Brain microvascular endothelial cell (primary cell): ENCODE results near the gene DOCK9.

Experiments
- DNase-seq: peaks from one replicate; pipeline ENCODE4 v3.0.0-alpha.2; 2020
- H3K27ac ChIP-seq: fragments of 250-450 bp; sonication (Bioruptor Pico); 2 replicates; pipeline ENCODE4 v1.5.1; 2020; ENCODE audit warnings: mild to moderate bottlenecking, moderate library complexity
- H3K27me3 ChIP-seq: fragments of 250-450 bp; sonication (Bioruptor Pico); replicated peaks from 2 replicates; pipeline ENCODE4 v1.5.1; 2020; ENCODE audit warnings: mild to moderate bottlenecking
- H3K36me3 ChIP-seq: fragments of 250-450 bp; sonication (Bioruptor Pico); replicated peaks from 2 replicates; pipeline ENCODE4 v1.5.1; 2020; ENCODE audit warnings: mild to moderate bottlenecking
- H3K4me3 ChIP-seq: 2 replicates; pipeline ENCODE4 v1.5.1; 2011; ENCODE audit warnings: low read depth, mild to moderate bottlenecking, control low read depth, low read length, moderate library complexity
- in situ Hi-C: cut with HindIII; loops from 2 replicates; pipeline ENCODE4 v1.10.0; 2017; ENCODE audit warnings: low sequenced_read_pairs, low pct_ligation_motif_present
- TF ChIP-seq, protein P1 (sequence below): IDR thresholded peaks from 2 replicates; pipeline ENCODE4 v1.5.1; 2011; ENCODE audit warnings: low read depth, mild to moderate bottlenecking, moderate library complexity, low read length, control low read depth, inconsistent platforms; ENCODE audit errors: missing control alignments

Gene DOCK9

DNA sequence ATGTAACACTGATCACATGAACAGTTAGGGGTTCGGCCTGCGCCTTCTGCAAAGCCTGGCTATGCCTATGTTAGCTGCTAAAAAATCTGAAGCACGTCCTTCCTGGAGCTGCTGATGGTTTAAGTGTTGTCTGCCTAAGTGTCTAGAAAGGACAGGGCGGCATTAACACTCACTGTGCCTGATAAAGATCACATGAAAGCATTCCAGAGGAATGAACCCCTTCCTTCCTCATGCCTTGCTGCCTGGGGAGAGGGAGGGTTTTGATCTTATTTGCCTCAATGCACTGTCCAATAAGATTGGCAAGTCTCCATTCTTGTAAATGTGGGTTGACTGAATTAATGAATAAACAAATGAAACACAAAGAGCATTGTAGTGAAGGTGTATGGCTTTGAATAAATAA is 5.2 kb downstream of the DOCK9 start:
- H3K27ac ChIP-seq = peak overlapping the region; percentile 46
- H3K27me3 ChIP-seq = no peaks in the 10 kb centered on the region
- no peak overlapping the region for H3K4me3 ChIP-seq
- TF ChIP-seq, protein P1, sequence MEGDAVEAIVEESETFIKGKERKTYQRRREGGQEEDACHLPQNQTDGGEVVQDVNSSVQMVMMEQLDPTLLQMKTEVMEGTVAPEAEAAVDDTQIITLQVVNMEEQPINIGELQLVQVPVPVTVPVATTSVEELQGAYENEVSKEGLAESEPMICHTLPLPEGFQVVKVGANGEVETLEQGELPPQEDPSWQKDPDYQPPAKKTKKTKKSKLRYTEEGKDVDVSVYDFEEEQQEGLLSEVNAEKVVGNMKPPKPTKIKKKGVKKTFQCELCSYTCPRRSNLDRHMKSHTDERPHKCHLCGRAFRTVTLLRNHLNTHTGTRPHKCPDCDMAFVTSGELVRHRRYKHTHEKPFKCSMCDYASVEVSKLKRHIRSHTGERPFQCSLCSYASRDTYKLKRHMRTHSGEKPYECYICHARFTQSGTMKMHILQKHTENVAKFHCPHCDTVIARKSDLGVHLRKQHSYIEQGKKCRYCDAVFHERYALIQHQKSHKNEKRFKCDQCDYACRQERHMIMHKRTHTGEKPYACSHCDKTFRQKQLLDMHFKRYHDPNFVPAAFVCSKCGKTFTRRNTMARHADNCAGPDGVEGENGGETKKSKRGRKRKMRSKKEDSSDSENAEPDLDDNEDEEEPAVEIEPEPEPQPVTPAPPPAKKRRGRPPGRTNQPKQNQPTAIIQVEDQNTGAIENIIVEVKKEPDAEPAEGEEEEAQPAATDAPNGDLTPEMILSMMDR = no peak
- in situ Hi-C loops = no loop called here
- no peaks in the 10 kb centered on the region for H3K36me3 ChIP-seq
- peak; percentile 88 for DNase-seq

DNA sequence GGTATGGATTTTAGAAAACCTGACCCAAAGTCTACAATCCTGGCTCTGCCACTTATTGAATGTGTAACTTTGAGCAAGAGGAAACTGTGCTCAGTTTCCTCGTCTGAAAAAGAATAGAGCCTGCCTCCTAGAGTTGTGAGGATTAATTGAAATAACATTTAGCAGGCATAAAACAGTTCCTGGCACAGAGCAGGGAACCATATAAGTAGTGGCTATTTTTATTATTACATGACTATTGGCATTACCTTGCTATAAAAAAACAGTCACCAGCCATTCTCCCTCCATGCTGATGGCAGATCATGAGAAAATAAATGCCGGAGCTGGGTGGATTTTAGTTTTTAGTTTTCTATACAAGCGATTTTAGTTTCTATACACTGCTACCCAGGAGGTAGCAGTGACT is 5.8 kb downstream of the DOCK9 start:
- DNase-seq = no peak
- Histone ChIP-seq H3K36me3 (no peaks in the 10 kb centered on the region), H3K4me3 (no peak overlapping the region), H3K27me3 (no peaks in the 10 kb centered on the region), H3K27ac (peak overlapping the region; percentile 46)
- in situ Hi-C loops = no loop called here
- TF ChIP-seq, protein P1 = no peak

DNA sequence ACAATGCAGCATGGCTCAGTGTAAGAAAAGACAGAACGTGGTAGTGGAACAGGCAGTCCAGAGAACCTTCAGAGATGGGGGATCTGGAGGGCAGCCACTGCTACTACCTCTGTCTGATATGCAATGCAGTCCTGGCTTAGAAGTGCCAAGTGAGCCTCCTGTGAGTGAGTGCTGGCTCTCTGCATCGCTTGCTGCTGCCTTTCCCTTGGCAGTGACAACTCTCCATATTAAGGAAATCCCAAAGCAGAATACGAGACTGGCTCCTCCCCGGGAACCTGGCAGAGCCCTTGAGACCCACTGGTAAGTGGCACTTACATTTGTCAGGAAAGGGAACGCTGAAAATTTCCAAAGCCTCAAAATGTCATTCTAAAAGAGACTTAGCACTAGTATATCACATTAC is 7.5 kb downstream of the DOCK9 start:
- in situ Hi-C loops = no loop called here
- Histone ChIP-seq H3K4me3 (no peak overlapping the region), H3K27ac (no peak overlapping the region), H3K36me3 (no peaks in the 10 kb centered on the region), H3K27me3 (no peaks in the 10 kb centered on the region)
- DNase-seq = no peak
- TF ChIP-seq, protein P1 = no peak

DNA sequence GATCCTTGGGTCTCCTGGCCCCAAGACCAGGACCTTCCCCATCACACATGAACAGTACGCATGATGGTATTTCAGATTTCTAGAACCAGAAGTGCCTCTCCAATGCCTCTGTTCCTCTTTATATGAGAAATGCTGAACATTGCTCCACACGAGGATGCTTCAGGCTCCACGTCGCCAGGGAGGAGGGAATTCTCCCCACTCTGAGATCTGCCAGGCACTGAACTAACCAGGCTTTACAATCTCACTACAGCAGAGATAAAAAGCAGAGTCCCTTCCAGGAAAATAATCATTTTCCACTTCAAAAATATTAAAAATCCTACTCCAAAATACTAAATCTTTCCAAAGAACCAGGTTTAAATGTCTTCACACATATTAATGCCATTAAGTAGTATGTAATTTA is 10.4 kb downstream of the DOCK9 start:
- H3K27ac ChIP-seq = no peak overlapping the region
- TF ChIP-seq, protein P1 = no peak
- H3K4me3 ChIP-seq = no peak overlapping the region
- no peaks in the 10 kb centered on the region for H3K36me3 ChIP-seq
- no peak for DNase-seq
- H3K27me3 ChIP-seq = no peaks in the 10 kb centered on the region
- in situ Hi-C loops = no loop called here

DNA sequence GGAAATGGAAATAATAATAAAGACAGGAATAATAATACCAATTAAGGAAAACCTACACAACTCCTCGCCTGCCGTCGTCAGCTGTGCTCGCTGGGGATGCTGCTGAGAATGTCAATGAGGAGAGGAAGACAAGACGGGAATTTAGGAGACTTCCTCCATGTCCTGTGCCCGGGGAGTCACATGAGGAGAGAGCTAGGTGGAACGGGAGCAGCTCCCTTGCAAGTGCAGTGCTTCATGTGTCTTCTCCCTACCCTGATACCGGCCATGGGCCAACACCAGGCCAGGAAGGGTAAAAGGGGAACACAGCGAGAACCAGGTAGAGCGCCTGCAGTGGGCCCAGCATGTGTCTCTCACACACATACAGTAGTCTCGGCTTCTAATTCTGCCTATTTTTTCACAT is 11.8 kb downstream of the DOCK9 start:
- DNase-seq = no peak
- Histone ChIP-seq H3K36me3 (no peaks in the 10 kb centered on the region), H3K27ac (no peak overlapping the region), H3K4me3 (no peak overlapping the region), H3K27me3 (no peaks in the 10 kb centered on the region)
- in situ Hi-C loops = no loop called here
- TF ChIP-seq, protein P1 = no peak

DNA sequence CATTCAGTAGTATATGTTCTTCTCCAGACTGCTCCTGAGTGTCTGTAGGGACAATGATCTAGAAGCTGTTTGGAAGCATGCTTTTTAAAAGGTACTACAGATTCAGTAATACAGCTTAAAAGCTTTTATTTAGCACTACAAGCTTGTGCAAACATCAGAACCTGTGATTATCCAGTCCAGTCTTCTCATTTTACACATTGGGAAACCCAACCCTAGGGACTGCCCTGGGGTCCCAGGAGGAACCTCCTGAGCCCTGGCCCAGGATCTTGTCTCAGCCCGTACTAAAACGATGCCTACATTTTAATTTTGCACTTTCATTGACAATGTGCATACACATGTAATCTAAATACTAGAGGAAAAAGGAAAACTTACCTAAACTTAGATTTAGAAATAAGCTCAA is 12.5 kb downstream of the DOCK9 start:
- DNase-seq = no peak
- Histone ChIP-seq H3K4me3 (no peak overlapping the region), H3K27me3 (no peaks in the 10 kb centered on the region), H3K27ac (no peak overlapping the region), H3K36me3 (no peaks in the 10 kb centered on the region)
- TF ChIP-seq, protein P1 = no peak
- in situ Hi-C loops = no loop called here
